Transverse colon (tissue), 4 donors: ENCODE results near the gene D2HGDH. TPM values are rescaled to one million over a fixed set of nuclear protein-coding genes. Genes with fewer than 3 reads are reported as not detected.
A peak's percentile ranks its signal among the peaks of the same experiment; 100 is the strongest.

Source experiments
- DNase-seq: peaks from one replicate; pipeline ENCODE4 v3.0.0-alpha.2; 2019
- H3K27ac ChIP-seq, 4 donors: fragments of 200-600 bp; sonication (generic); 2 replicates each; pipeline ENCODE4 v1.5.1; 2016 to 2018; ENCODE audit warnings: inconsistent platforms in 4 of 4
- H3K27me3 ChIP-seq: fragments of 200-600 bp; sonication (generic); 2 replicates; pipeline ENCODE4 v1.5.1; 2017; ENCODE audit warnings: inconsistent platforms
- H3K36me3 ChIP-seq, 4 donors: fragments of 200-600 bp; sonication (generic); 2 replicates each; pipeline ENCODE4 v1.5.1; 2017 to 2019; ENCODE audit warnings: inconsistent platforms in 4 of 4
- H3K4me1 ChIP-seq, 4 donors: fragments of 200-600 bp; sonication (generic); 2 replicates each; pipeline ENCODE4 v1.5.1; 2017 to 2020; ENCODE audit warnings: inconsistent platforms in 4 of 4
- H3K4me3 ChIP-seq, 4 donors: fragments of 200-600 bp; sonication (generic); 1 replicate in 1 of 4; 2 replicates in 3 of 4; pipeline versions ENCODE4 v1.5.1 to v1.6.1; 2017 to 2019; ENCODE audit warnings: inconsistent platforms in 4 of 4
- H3K9me3 ChIP-seq, 2 donors: fragments of 200-600 bp; sonication (generic); 2 replicates each; pipeline ENCODE4 v1.5.1; 2017 to 2019; ENCODE audit warnings: inconsistent platforms in 2 of 2
- CTCF ChIP-seq, 5 experiments: fragments of 200-600 bp in 3 of 5; fragments of 450-650 bp in 2 of 5; sonication (generic) in 3 of 5; IDR thresholded peaks; 1 replicate in 2 of 5; 2 replicates in 3 of 5; pipeline ENCODE4 v1.5.1; 2016 to 2017; ENCODE audit warnings: antibody characterized with exemption in 5 of 5, inconsistent platforms in 3 of 5, mild to moderate bottlenecking in 2 of 5, moderate library complexity in 1 of 5
- EP300 ChIP-seq: sonication (generic); formaldehyde crosslinking; IDR thresholded peaks from one replicate; pipeline ENCODE4 v1.6.1; 2017; ENCODE audit warnings: antibody characterized with exemption, low read depth
- POLR2A ChIP-seq: fragments of 450-650 bp; IDR thresholded peaks from one replicate; pipeline ENCODE4 v1.6.1; 2016; ENCODE audit warnings: antibody characterized with exemption, mild to moderate bottlenecking, moderate library complexity
- POLR2AphosphoS5 ChIP-seq, 3 donors: sonication (generic); formaldehyde crosslinking; IDR thresholded peaks; one replicate each; pipeline ENCODE4 v1.6.1; 2016; ENCODE audit warnings: antibody characterized with exemption in 3 of 3
- WGBS, 2 donors: methylation state at CpG; one replicate each; pipeline ENCODE4 v1.1.5; 2018; ENCODE audit warnings: low coverage in 1 of 2; 5-methylcytosine and 5-hydroxymethylcytosine counted together
- in situ Hi-C, 4 donors: fragments of 200-750 bp; cut with MboI; loops; one replicate each; pipeline versions ENCODE4 v1.15.0 to v1.15.1; 2017; ENCODE audit warnings: low sequenced_read_pairs in 3 of 4, low pct_ligation_motif_present in 1 of 4, low pct_unique_long_range_greater_than_20kb in 1 of 4
- intact Hi-C: fragments of 100-400 bp; cut with DNase I; formaldehyde crosslinking; loops from one replicate; pipeline ENCODE4 v1.15.1; 2023; ENCODE audit warnings: low total_unique reads
- total RNA-seq, 4 donors: library from RNA; depleted of rRNA; stranded (reverse); fragments of >200 nt; gene quantifications; one replicate each; pipeline ENCODE4 v1.1.0, GENCODE V29; 2016

D2HGDH gene
- total RNA-seq, result 100 to 1,000 TPM in 1 of 4 donors, 10 to 100 TPM in 3; 53.2 to 150 (median 55.5) TPM

GRCh38 chr2:241734467-241735208, at the start of gene D2HGDH:
TSS of gene D2HGDH (plus strand) at chr2:241734630. CDS start at chr2:241735225, 595 bp downstream.
- peak within 1 kb of the TSS; percentile 73 to 91 (median 76) for H3K4me3 ChIP-seq
- peaks cover 3 to 15% (median 13%) of the 10 kb centered on the region in 4 donors for H3K4me1 ChIP-seq
- WGBS, 2 donors, result 1% methylated on average over 47 of the region's 98 CpGs; no CpG with 5 or more reads in 1 of the 2 donors
- peak; percentile 97 for DNase-seq
- TF ChIP-seq POLR2AphosphoS5 (IDR thresholded peaks at IDR 0.05) (peak in 2 of 3 donors; percentile 72 to 85), CTCF (IDR thresholded peaks at IDR 0.05) (no peak), POLR2A (peak; percentile 28)
- intact Hi-C loops (no loop called here), in situ Hi-C loops (no loop called here)
- peak within 1 kb of the TSS; percentile 94 to 97 (median 96) for H3K27ac ChIP-seq
- H3K9me3 ChIP-seq, result no peaks in the 10 kb centered on the region
- H3K27me3 ChIP-seq, result no peaks in the 10 kb centered on the region
- no peaks in the 10 kb centered on the region for H3K36me3 ChIP-seq

- Histone ChIP-seq H3K27ac (peak overlapping the region; percentile 93 to 98 (median 96)), H3K4me3 (peak overlapping the region; percentile 81 to 96 (median 88)), H3K27me3 (no peaks in the 10 kb centered on the region), H3K9me3 (no peaks in the 10 kb centered on the region), H3K36me3 (no peaks in the 10 kb centered on the region), H3K4me1 (peaks cover 13 to 38% (median 21%) of the 10 kb centered on the region in 4 donors)
- 1% methylated on average over 25 of the region's 37 CpGs; no CpG with 5 or more reads in 1 of the 2 donors for WGBS, 2 donors
- intact Hi-C loops (no loop called here), in situ Hi-C loops (no loop called here)
- TF ChIP-seq CTCF (IDR thresholded peaks at IDR 0.05), result no peak
- TF ChIP-seq EP300, result no peak
- TF ChIP-seq POLR2AphosphoS5 (IDR thresholded peaks at IDR 0.05), result no peak
- no peak for DNase-seq
Observed at GRCh38 chr2:241686324-241686649, 48.1 kb upstream of the D2HGDH start.

GRCh38 chr2:241686650-241687425, 47.6 kb upstream of the D2HGDH start, which contains the start of gene DTYMK:
TSS of gene DTYMK (minus strand) at chr2:241686815. CDS start at chr2:241686783, 32 bp downstream.
- intact Hi-C loops (no loop called here), in situ Hi-C loops (no loop called here)
- Histone ChIP-seq H3K4me1 (peaks cover 13 to 36% (median 20%) of the 10 kb centered on the region in 4 donors), H3K27ac (peak within 1 kb of the TSS; percentile 93 to 98 (median 96)), H3K27me3 (no peaks in the 10 kb centered on the region), H3K9me3 (no peaks in the 10 kb centered on the region), H3K4me3 (peak within 1 kb of the TSS; percentile 87 to 96 (median 89)), H3K36me3 (no peaks in the 10 kb centered on the region)
- WGBS, 2 donors, result 1% methylated on average over 44 of the region's 102 CpGs; no CpG with 5 or more reads in 1 of the 2 donors
- DNase-seq, result peak; percentile 97
- TF ChIP-seq EP300 (no peak), POLR2AphosphoS5 (IDR thresholded peaks at IDR 0.05) (peak; percentile 77 to 96 (median 94)), CTCF (IDR thresholded peaks at IDR 0.05) (no peak), POLR2A (peak; percentile 71)

GRCh38 chr2:241689306-241689705, 45.1 kb upstream of the D2HGDH start:
- 83 to 97% methylated on average over 4 to 10 of the region's 10 CpGs for WGBS, 2 donors
- no peak for DNase-seq
- H3K36me3 ChIP-seq, result peaks cover 0 to 4% (median 0%) of the 10 kb centered on the region in 4 donors
- no peaks in the 10 kb centered on the region for H3K9me3 ChIP-seq
- H3K27ac ChIP-seq, result no peak overlapping the region
- TF ChIP-seq CTCF (IDR thresholded peaks at IDR 0.05) (no peak), POLR2A (no peak), POLR2AphosphoS5 (IDR thresholded peaks at IDR 0.05) (no peak), EP300 (no peak)
- in situ Hi-C loops (no loop called here), intact Hi-C loops (no loop called here)
- no peaks in the 10 kb centered on the region for H3K27me3 ChIP-seq
- no peak overlapping the region for H3K4me3 ChIP-seq
- H3K4me1 ChIP-seq, result peaks cover 13 to 36% (median 20%) of the 10 kb centered on the region in 4 donors
